ENCODE results near the gene CYP21A2. TPM values are rescaled to one million over a fixed set of nuclear protein-coding genes. Genes with fewer than 3 reads are reported as not detected.
"Not testable (repeated sequence)": the region's sequence is repeated elsewhere in the genome, so short reads cannot be mapped to it uniquely, and the experiment has no call there.

CYP21A2 gene
- total RNA-seq, 1 donor from 2014 or later, result 9.0 TPM

GRCh38 chr6:32049736-32050135, 11.5 kb downstream of the CYP21A2 start:
- not testable (repeated sequence) for DNase-seq (ENCODE audit: low spot score); ATAC-seq

- DNase-seq (ENCODE audit: low spot score) (no peak), ATAC-seq (no peak)
Observed at GRCh38 chr6:32050562-32050961, 12.3 kb downstream of the CYP21A2 start.

GRCh38 chr6:32052626-32053025, 14.4 kb downstream of the CYP21A2 start:
- not testable (repeated sequence) for DNase-seq (ENCODE audit: low spot score)

DNA sequence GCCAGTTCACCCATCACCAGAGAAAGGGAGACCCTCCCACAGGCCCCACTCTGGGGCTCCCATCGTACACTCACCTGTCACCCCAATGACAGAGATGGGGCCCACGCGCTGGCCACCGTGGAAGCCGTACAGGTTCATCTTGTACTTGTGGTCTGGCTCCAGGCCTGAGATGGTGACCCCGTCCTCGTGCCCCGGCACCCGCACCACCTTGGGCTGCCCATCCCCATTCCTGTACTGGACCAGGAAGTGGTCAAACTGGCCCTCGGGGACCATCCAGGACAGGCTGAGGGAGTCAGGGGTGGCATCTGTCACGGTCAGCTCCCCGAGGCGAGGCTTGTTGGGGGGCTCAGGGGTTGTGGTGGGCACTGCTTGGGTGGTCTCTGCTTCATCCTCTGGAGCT, 15.1 kb downstream of the CYP21A2 start:
- not testable (repeated sequence) for ATAC-seq; DNase-seq (ENCODE audit: low spot score)

More at GRCh38 chr6:32052626-32053025, 14.4 kb downstream of the CYP21A2 start:
- ATAC-seq, result not testable (repeated sequence)

DNA sequence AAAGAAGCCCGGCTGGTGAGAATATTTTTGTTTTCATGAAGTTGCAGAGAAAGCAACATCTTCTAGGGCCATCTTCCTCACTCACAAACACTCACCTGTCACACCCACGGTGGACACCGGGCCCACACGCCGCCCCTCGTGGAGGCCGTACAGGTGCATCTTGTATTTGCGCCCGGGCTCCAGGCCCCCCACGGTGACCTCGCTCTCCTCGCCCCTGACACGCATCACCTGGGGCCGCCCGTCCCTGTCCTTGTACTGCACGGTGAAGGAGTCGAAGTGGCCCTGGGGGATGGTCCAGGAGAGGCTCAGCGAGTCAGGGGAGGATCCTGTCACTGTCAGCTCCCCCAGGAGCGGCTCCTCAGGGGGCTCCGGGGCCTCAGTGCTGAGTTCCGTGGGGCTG, 17.5 kb downstream of the CYP21A2 start:
- not testable (repeated sequence) for ATAC-seq; DNase-seq (ENCODE audit: low spot score)

- no peak for DNase-seq (ENCODE audit: low spot score)
- no peak for ATAC-seq
Observed at GRCh38 chr6:32056254-32056653, 18.0 kb downstream of the CYP21A2 start.

DNA sequence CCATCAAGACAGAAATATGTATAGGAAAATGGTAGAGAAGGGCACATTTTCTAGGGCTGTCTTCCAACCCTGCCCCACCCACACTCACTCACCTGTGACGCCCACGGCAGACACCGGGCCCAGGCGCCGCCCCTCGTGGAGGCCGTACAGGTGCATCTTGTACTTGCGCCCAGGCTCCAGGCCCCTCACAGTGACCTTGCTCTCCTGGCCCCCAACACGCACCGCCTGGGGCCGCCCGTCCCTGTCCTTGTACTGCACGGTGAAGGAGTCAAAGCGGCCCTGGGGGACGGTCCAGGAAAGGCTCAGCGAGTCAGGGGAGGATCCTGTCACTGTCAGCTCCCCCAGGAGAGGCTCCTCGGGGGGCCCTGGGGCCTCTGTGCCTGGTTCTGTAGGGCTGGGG, 19.8 kb downstream of the CYP21A2 start:
- DNase-seq (ENCODE audit: low spot score) (no peak), ATAC-seq (no peak)

- ATAC-seq (no peak), DNase-seq (ENCODE audit: low spot score) (no peak)
Observed at GRCh38 chr6:32058511-32058963, 20.3 kb downstream of the CYP21A2 start.

GRCh38 chr6:32060966-32061655, 22.9 kb downstream of the CYP21A2 start:
- ATAC-seq, result no peak
- DNase-seq (ENCODE audit: low spot score), result no peak

DNA sequence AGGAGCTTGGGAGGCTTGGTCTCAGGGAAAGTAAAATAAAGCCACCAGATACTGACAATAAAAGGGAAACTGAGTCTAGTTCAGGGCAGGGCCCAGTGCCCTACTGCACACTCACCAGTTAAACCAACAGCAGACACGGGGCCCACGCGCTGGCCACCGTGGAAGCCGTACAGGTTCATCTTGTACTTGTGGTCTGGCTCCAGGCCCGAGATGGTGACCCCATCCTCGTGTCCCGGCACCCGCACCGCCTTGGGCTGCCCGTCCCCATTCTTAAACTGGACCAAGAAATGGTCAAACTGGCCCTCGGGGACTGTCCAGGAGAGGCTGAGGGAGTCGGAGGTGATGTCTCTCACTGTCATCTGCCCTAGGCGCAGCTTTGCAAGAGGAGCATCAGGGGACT, 26.5 kb downstream of the CYP21A2 start:
- ATAC-seq (no peak), DNase-seq (ENCODE audit: low spot score) (no peak)

GRCh38 chr6:32067521-32067920, 29.3 kb downstream of the CYP21A2 start:
- not testable (repeated sequence) for DNase-seq (ENCODE audit: low spot score); ATAC-seq

GRCh38 chr6:32068315-32068714, 30.1 kb downstream of the CYP21A2 start:
- not testable (repeated sequence) for ATAC-seq; DNase-seq (ENCODE audit: low spot score)

DNA sequence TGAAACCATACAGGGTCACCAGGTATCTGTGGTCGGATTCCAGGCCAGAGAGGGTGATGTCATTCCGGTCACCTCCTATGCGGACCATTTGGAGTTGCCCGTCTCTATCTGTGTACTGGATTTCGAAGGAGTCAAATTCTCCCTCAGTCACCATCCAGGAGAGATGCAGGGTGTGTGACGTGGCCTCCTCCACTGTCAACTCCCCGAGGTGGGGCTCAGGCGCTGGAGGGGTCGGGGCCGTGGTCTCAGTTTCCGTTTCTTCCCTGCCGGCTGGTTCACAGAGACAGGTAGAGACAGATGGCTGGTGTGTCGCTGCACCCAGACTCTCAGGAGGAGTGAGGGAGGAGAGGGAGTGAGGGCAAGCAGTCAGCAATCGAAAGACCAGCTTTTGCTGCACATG, 30.7 kb downstream of the CYP21A2 start:
- ATAC-seq (no peak), DNase-seq (ENCODE audit: low spot score) (no peak)

GRCh38 chr6:32069460-32069859, 31.2 kb downstream of the CYP21A2 start:
- no peak for DNase-seq (ENCODE audit: low spot score)
- no peak for ATAC-seq

DNA sequence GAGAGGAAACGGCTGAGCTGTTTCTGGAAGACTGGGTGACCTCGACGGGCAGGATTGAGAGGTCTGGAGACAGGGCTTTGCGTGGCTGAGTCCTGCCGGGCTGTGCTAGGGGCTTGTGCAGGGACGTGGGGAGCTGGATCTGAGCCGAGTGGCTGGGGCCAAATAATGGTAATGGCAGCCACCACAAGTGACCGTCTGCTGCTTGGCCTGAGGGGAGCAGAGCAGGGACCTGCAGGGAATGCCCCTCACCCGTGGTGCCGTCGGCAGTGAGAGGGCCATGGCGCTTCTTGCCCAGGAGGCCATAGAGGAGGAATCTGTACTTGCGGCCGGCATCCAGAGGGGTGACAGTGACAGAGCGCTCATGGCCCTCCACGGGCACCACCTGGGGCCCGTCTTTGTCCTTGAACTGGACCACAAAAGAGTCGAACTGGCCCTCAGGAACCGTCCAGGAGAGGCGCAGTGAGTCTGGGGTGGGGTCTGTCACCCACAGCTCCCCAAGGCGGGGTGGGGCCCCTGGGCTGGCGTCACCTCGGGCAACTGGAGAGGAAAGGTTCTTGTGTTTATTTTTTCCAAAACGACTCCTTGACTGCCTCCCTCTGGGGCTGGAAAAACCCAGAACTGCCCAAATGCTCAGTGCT, 31.8 kb downstream of the CYP21A2 start:
- DNase-seq (ENCODE audit: low spot score) (no peak), ATAC-seq (no peak)

DNA sequence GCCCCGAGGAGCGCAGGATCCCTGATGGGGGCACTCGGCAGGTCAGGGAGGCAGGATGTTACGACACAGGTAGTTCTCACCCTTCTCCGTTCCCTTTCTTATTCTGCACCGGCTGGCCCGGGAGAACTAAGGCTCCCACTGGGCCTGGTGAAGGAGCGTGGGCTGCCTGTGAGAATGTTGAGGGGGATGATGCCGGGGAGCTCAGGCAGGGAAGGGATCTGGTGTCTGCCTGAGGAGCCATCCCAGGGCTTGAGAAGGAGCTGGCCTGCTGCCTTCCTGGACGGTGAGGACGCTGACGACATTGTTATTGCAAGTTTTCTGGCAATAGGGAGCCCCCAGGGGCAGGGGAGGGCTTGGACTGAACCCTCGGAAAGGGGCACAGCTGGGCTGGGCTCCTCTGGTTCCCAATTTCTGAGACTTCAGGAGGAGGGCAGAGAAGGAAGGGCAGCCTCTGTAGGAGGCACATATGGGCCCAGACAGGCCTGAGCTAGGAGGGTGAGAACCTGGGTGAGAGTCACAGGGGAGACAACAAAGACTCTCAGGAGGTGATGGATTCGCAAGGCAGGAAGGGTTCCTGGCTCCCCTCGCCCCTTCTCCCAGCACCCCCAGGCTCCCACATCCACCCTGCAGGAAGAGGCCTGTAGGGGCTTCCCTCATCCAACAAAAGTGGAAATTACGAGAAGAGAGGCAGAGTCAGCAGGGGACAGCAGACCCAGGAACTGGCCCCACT, 32.8 kb downstream of the CYP21A2 start:
- DNase-seq (ENCODE audit: low spot score) (no peak), ATAC-seq (no peak)

GRCh38 chr6:32073101-32073500, 34.9 kb downstream of the CYP21A2 start:
- ATAC-seq (no peak), DNase-seq (ENCODE audit: low spot score) (no peak)

DNA sequence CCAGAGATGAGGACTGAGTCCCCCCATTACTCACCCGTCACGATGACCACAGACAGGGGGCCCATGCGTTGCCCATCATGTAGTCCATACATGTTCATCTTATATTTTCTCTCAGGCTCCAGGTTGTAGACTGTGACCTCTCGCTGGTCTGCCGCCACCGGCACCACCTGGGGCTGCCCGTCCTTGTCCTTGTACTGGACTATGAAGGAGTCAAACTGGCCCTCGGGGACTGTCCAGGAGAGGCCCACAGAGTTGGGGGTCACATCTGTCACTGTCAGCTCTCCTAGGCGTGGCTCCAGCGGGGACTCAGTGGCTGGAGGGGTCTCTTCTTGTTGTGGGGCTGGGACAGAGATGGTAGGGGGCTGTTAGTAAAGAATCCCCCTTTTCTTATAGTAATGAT, 35.4 kb downstream of the CYP21A2 start:
- ATAC-seq (no peak), DNase-seq (ENCODE audit: low spot score) (no peak)

DNA sequence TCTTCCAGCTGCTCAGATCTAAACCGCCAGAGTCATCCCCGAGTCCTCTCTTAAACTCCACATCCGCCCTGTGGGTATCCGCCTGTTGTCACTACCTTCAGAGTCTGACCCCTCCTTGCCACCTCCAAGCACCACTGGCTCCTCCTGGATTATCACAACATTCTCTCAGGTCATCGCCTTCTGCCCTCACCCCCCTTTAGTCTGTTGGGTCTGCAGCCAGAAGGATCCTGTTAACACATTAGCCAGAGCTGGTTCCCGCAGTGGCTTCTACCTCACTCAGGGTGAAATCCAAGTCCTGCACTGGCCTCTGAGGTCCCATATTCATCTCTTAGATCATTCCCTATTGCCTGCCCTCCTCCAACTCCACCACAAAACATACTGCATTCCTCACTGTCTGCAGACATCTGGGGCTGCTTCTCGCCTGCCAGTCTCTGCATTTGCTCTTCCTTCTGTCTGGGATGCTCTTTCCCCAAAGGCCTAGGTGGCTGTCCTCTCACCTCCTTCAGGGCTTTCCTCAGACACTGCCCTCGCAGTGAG, 36.8 kb downstream of the CYP21A2 start:
- DNase-seq (ENCODE audit: low spot score), result no peak

GRCh38 chr6:32075781-32076180, 37.6 kb downstream of the CYP21A2 start:
- ATAC-seq (no peak), DNase-seq (ENCODE audit: low spot score) (no peak)

More for the DNA sequence above, 36.8 kb downstream of the CYP21A2 start:
- no peak for ATAC-seq

- no peak for ATAC-seq
- no peak for DNase-seq (ENCODE audit: low spot score)
Observed at GRCh38 chr6:32076321-32076809, 38.1 kb downstream of the CYP21A2 start.
